ENCODE results near the gene NOD2. TPM values are rescaled to one million over a fixed set of nuclear protein-coding genes. Genes with fewer than 3 reads are reported as not detected.
A peak's percentile ranks its signal among the peaks of the same experiment; 100 is the strongest.

NOD2 gene
- total and polyA plus RNA-seq, 11 donors = 0.21 to 6.5 (median 0.74) TPM

- TF ChIP-seq POLR2A (IDR thresholded peaks at IDR 0.05) (no peak), CTCF (IDR thresholded peaks at IDR 0.05) (no peak)
- Histone ChIP-seq H3K27me3 (no peaks in the 10 kb centered on the region), H3K27ac (no peak overlapping the region), H3K9me3 (peaks cover 0 to 21% (median 13%) of the 10 kb centered on the region in 12 donors), H3K4me1 (peaks cover 0 to 46% (median under 1%) of the 10 kb centered on the region in 12 donors), H3K4me3 (no peak overlapping the region), H3K36me3 (peaks cover 0 to 27% (median 0%) of the 10 kb centered on the region in 9 donors)
- ATAC-seq (no peak), DNase-seq (no peak)
- WGBS, 4 donors = 62 to 77% (median 68%) methylated on average over 3 of the region's 3 CpGs
- intact Hi-C loops (cut with DNase I) = no loop called here
Measured at GRCh38 chr16:50706250-50706649, 12.8 kb downstream of the NOD2 start.

GRCh38 chr16:50708373-50709060 lies 15.1 kb downstream of the NOD2 start:
- H3K4me3 ChIP-seq = no peak overlapping the region
- ATAC-seq (peak in 1 of 4 donors; percentile 21), DNase-seq (peak in 1 of 5 donors; percentile 43)
- H3K36me3 ChIP-seq = peaks cover 0 to 33% (median 0%) of the 10 kb centered on the region in 9 donors
- H3K4me1 ChIP-seq = peaks cover 0 to 65% (median 5%) of the 10 kb centered on the region in 12 donors
- TF ChIP-seq CTCF (IDR thresholded peaks at IDR 0.05) = no peak
- no peak for TF ChIP-seq POLR2A (IDR thresholded peaks at IDR 0.05)
- peak overlapping the region in 1 of 12 donors; percentile 85 for H3K27ac ChIP-seq
- intact Hi-C loops (cut with DNase I) = no loop called here
- H3K9me3 ChIP-seq = peaks cover 0 to 20% (median 13%) of the 10 kb centered on the region in 12 donors
- no peaks in the 10 kb centered on the region for H3K27me3 ChIP-seq
- WGBS, 4 donors = 80 to 86% (median 85%) methylated on average over 10 of the region's 10 CpGs

GRCh38 chr16:50709061-50709684 lies 15.8 kb downstream of the NOD2 start:
- H3K27me3 ChIP-seq = no peaks in the 10 kb centered on the region
- TF ChIP-seq POLR2A (IDR thresholded peaks at IDR 0.05) = no peak
- TF ChIP-seq CTCF (IDR thresholded peaks at IDR 0.05) = no peak
- peaks cover 0 to 14% (median 8%) of the 10 kb centered on the region in 12 donors for H3K9me3 ChIP-seq
- peaks cover 0 to 72% (median 5%) of the 10 kb centered on the region in 12 donors for H3K4me1 ChIP-seq
- ATAC-seq = peak in 3 of 4 donors; percentile 26 to 42 (median 28)
- peaks cover 0 to 33% (median 0%) of the 10 kb centered on the region in 9 donors for H3K36me3 ChIP-seq
- intact Hi-C loops (cut with DNase I) = no loop called here
- peak overlapping the region in 1 of 12 donors; percentile 85 for H3K27ac ChIP-seq
- WGBS, 4 donors = 68 to 70% (median 69%) methylated on average over 8 of the region's 8 CpGs
- no peak overlapping the region for H3K4me3 ChIP-seq
- DNase-seq = peak in 1 of 5 donors; percentile 38

GRCh38 chr16:50709980-50710379 lies 16.6 kb downstream of the NOD2 start:
- Histone ChIP-seq H3K4me1 (peaks cover 0 to 77% (median 5%) of the 10 kb centered on the region in 12 donors), H3K27ac (peak overlapping the region in 1 of 12 donors; percentile 85), H3K27me3 (no peaks in the 10 kb centered on the region), H3K9me3 (peaks cover 0 to 6% (median 1%) of the 10 kb centered on the region in 12 donors), H3K36me3 (peaks cover 0 to 35% (median 0%) of the 10 kb centered on the region in 9 donors), H3K4me3 (no peak overlapping the region)
- TF ChIP-seq POLR2A (IDR thresholded peaks at IDR 0.05) (no peak), CTCF (IDR thresholded peaks at IDR 0.05) (no peak)
- 80 to 90% (median 86%) methylated on average over 5 of the region's 5 CpGs for WGBS, 4 donors
- ATAC-seq (no peak), DNase-seq (no peak)
- intact Hi-C loops (cut with DNase I) = no loop called here

Data from heart left ventricle (tissue), 16 donors.